IMR-90 (cell line): Measurements from ENCODE around the gene SORBS1. TPM values are rescaled to one million over a fixed set of nuclear protein-coding genes. Genes with fewer than 3 reads are reported as not detected.

ENCODE experiments used
- ATAC-seq: fragments of 200-7000 bp; cut with Tn5 transposase; 2 replicates; pipeline ENCODE4 v1.9.1; 2020; ENCODE audit warnings: low read depth, mild to moderate bottlenecking, moderate library complexity
- BruUV-seq: library from RNA; stranded (reverse); fragments of 400-500 nt; replicated peaks from 2 replicates; lab custom pipeline; 2021; lab: Mats Ljungman, UMichigan
- CTCF ChIA-PET: fragments of 300-600 bp; formaldehyde crosslinking; extraction: SDS; loops from one replicate; lab custom pipeline; 2021; ENCODE audit warnings: antibody characterized with exemption; lab: Yijun Ruan, JAX
- POLR2A ChIA-PET: fragments of 300-600 bp; sonication (Branson Sonifier 250); formaldehyde crosslinking; loops from one replicate; lab custom pipeline; 2022; ENCODE audit warnings: antibody characterized with exemption; ENCODE audit not compliant: unreplicated experiment; lab: Charles Lee
- DNase-seq: peaks from one replicate; pipeline ENCODE4 v3.0.0; 2013
- H2AFZ ChIP-seq: replicated peaks from 2 replicates; pipeline ENCODE3; 2013; ENCODE audit warnings: low read length, mild to moderate bottlenecking; ENCODE audit not compliant: poor library complexity
- H2AK5ac ChIP-seq: 2 replicates; pipeline ENCODE4 v1.6.1; 2013; ENCODE audit warnings: low read depth, low read length, inconsistent platforms
- H2AK9ac ChIP-seq: replicated peaks from 2 replicates; pipeline ENCODE3; 2013; ENCODE audit warnings: mild to moderate bottlenecking, low read depth, low read length, moderate library complexity; ENCODE audit not compliant: poor library complexity
- H2BK120ac ChIP-seq: 2 replicates; pipeline ENCODE4 v1.6.1; 2013; ENCODE audit warnings: low read depth, low read length, inconsistent platforms
- H2BK15ac ChIP-seq: 3 replicates; pipeline ENCODE4 v1.6.1; 2013; ENCODE audit warnings: low read depth, low read length, inconsistent platforms
- H2BK20ac ChIP-seq: 2 replicates; pipeline ENCODE4 v1.6.1; 2013; ENCODE audit warnings: low read depth, mild to moderate bottlenecking, inconsistent platforms, low read length, moderate library complexity
- H2BK5ac ChIP-seq: 2 replicates; pipeline ENCODE4 v1.6.1; 2013; ENCODE audit warnings: mild to moderate bottlenecking, low read depth, low read length, inconsistent platforms; ENCODE audit not compliant: poor library complexity, severe bottlenecking
- H3K14ac ChIP-seq: replicated peaks from 2 replicates; pipeline ENCODE4 v1.6.1; 2013; ENCODE audit warnings: low read depth, low read length, inconsistent platforms
- H3K18ac ChIP-seq: 2 replicates; pipeline ENCODE4 v1.6.1; 2013; ENCODE audit warnings: low read depth, low read length, control low read depth
- H3K23ac ChIP-seq: 2 replicates; pipeline ENCODE4 v1.6.1; 2013; ENCODE audit warnings: low read depth, low read length, inconsistent platforms
- H3K27ac ChIP-seq: 2 replicates; pipeline ENCODE4 v1.5.1; 2013; ENCODE audit warnings: mild to moderate bottlenecking, control low read depth, low read length; ENCODE audit not compliant: insufficient read depth
- H3K27me3 ChIP-seq: 2 replicates; pipeline ENCODE4 v1.6.1; 2013; ENCODE audit warnings: low read length; ENCODE audit not compliant: control insufficient read depth, insufficient read depth
- H3K36me3 ChIP-seq: 2 replicates; pipeline ENCODE4 v1.6.1; 2013; ENCODE audit warnings: low read length, mixed read lengths; ENCODE audit not compliant: control insufficient read depth, insufficient read depth
- H3K4ac ChIP-seq: 2 replicates; pipeline ENCODE4 v1.6.1; 2013; ENCODE audit warnings: low read depth, low read length, inconsistent platforms
- H3K4me1 ChIP-seq: 2 replicates; pipeline ENCODE4 v1.6.1; 2013; ENCODE audit warnings: low read length, mixed read lengths; ENCODE audit not compliant: control insufficient read depth, insufficient read depth
- H3K4me2 ChIP-seq: 2 replicates; pipeline ENCODE4 v1.6.1; 2013; ENCODE audit warnings: low read depth, mild to moderate bottlenecking, control low read depth, low read length, moderate library complexity
- H3K4me3 ChIP-seq: 2 replicates; pipeline ENCODE4 v1.5.1; 2013; ENCODE audit warnings: low read depth, mild to moderate bottlenecking, control low read depth, low read length, moderate library complexity; ENCODE audit not compliant: insufficient read depth
- H3K56ac ChIP-seq: 2 replicates; pipeline ENCODE4 v1.6.1; 2013; ENCODE audit warnings: low read length, inconsistent platforms; ENCODE audit not compliant: insufficient read depth; ENCODE audit errors: extremely low read depth
- H3K79me1 ChIP-seq, 2 experiments: 2 replicates each; pipeline ENCODE4 v1.6.1; 2013; ENCODE audit warnings: low read length in 2 of 2, inconsistent platforms in 1 of 2, low read depth in 1 of 2
- H3K9ac ChIP-seq: 2 replicates; pipeline ENCODE4 v1.6.1; 2013; ENCODE audit warnings: low read depth, low read length, control low read depth
- H3K9me1 ChIP-seq: 2 replicates; pipeline ENCODE4 v1.6.1; 2013; ENCODE audit warnings: low read length, inconsistent platforms; ENCODE audit not compliant: insufficient read depth
- H3K9me3 ChIP-seq: 2 replicates; pipeline ENCODE4 v1.6.1; 2013; ENCODE audit warnings: low read length; ENCODE audit not compliant: control insufficient read depth, insufficient read depth
- H4K20me1 ChIP-seq: 2 replicates; pipeline ENCODE4 v1.6.1; 2013; ENCODE audit warnings: low read length, inconsistent platforms; ENCODE audit not compliant: insufficient read depth
- H4K5ac ChIP-seq: 2 replicates; pipeline ENCODE4 v1.6.1; 2013; ENCODE audit warnings: mild to moderate bottlenecking, low read depth, low read length, control low read depth
- H4K8ac ChIP-seq, 2 experiments: 2 replicates each; pipeline ENCODE4 v1.6.1; 2013; ENCODE audit warnings: low read depth in 2 of 2, low read length in 2 of 2, control low read depth in 1 of 2, inconsistent platforms in 1 of 2
- H4K91ac ChIP-seq: 2 replicates; pipeline ENCODE4 v1.6.1; 2013; ENCODE audit warnings: low read depth, low read length, inconsistent platforms; ENCODE audit not compliant: insufficient read depth
- BHLHE40 ChIP-seq: fragments of 150-350 bp; IDR thresholded peaks from 2 replicates; pipeline ENCODE4 v1.6.1; 2016; ENCODE audit warnings: mild to moderate bottlenecking, low read depth, low read length
- CEBPB ChIP-seq: IDR thresholded peaks from 2 replicates; pipeline ENCODE4 v1.6.1; 2012; ENCODE audit warnings: low read depth, low read length, improper control_type of control experiment
- CHD1 ChIP-seq: IDR thresholded peaks from 2 replicates; pipeline ENCODE4 v1.6.1; 2012; ENCODE audit warnings: low read depth, low read length, improper control_type of control experiment
- ELK1 ChIP-seq: fragments of 150-350 bp; IDR thresholded peaks from 2 replicates; pipeline ENCODE4 v1.6.1; 2016; ENCODE audit warnings: low read depth, mild to moderate bottlenecking, low read length, moderate library complexity, borderline replicate concordance
- FOS ChIP-seq: fragments of 150-350 bp; IDR thresholded peaks from 2 replicates; pipeline ENCODE4 v1.6.1; 2016; ENCODE audit warnings: low read depth, low read length
- RCOR1 ChIP-seq: IDR thresholded peaks from 2 replicates; pipeline ENCODE4 v1.6.1; 2012; ENCODE audit warnings: mild to moderate bottlenecking, low read length, improper control_type of control experiment; ENCODE audit not compliant: insufficient replicate concordance
- RFX5 ChIP-seq: IDR thresholded peaks from 2 replicates; pipeline ENCODE4 v1.8.0; 2012; ENCODE audit warnings: low read depth, mild to moderate bottlenecking, low read length, moderate library complexity
- SMC3 ChIP-seq: fragments of 150-350 bp; IDR thresholded peaks from 2 replicates; pipeline ENCODE4 v1.6.1; 2016; ENCODE audit warnings: low read depth, mild to moderate bottlenecking, antibody characterized with exemption, low read length, moderate library complexity
- USF2 ChIP-seq: fragments of 150-350 bp; IDR thresholded peaks from 2 replicates; pipeline ENCODE4 v1.6.1; 2017; ENCODE audit warnings: mild to moderate bottlenecking, antibody characterized with exemption, low read length, low read depth
- WGBS, 2 experiments: methylation state at CpG; one replicate each; pipeline versions ENCODE4 v1.1.5 to v1.1.7; 2013; ENCODE audit warnings: missing lambda C conversion rate in 2 of 2; ENCODE audit not compliant: insufficient read length in 1 of 2; ENCODE audit errors: extremely low coverage in 2 of 2; 5-methylcytosine and 5-hydroxymethylcytosine counted together
- dilution Hi-C: fragments of 300-500 bp; cut with HindIII; formaldehyde crosslinking; loops from one replicate; pipeline ENCODE4 v1.14.3; 2018; ENCODE audit warnings: low sequenced_read_pairs; ENCODE audit not compliant: unreplicated experiment
- in situ Hi-C: fragments of 300-500 bp; cut with MboI; formaldehyde crosslinking; loops from 3 replicates; pipeline ENCODE4 v1.14.3; 2019; ENCODE audit warnings: low sequenced_read_pairs, inconsistent platforms, mixed read lengths
- intact Hi-C: fragments of 100-400 bp; cut with micrococcal nuclease; formaldehyde crosslinking; loops from 2 replicates; pipeline ENCODE4 v1.10.0; 2022
- polyA plus RNA-seq, 3 experiments: library from polyadenylated mRNA; depleted of rRNA; stranded (reverse); fragments of >200 nt; gene quantifications; 2 replicates each; pipeline ENCODE4 v1.2.3, GENCODE V29; 2012; ENCODE audit warnings: low replicate concordance in 1 of 3
- total RNA-seq: library from RNA; depleted of rRNA; stranded (reverse); fragments of >200 nt; gene quantifications from 2 replicates; pipeline ENCODE4 v1.2.3, GENCODE V29; 2012

The SORBS1 gene
- total and polyA plus RNA-seq, 2 of the 4 experiments (the other 2 are of a cell fraction) = 0.18 to 0.32 TPM

DNA sequence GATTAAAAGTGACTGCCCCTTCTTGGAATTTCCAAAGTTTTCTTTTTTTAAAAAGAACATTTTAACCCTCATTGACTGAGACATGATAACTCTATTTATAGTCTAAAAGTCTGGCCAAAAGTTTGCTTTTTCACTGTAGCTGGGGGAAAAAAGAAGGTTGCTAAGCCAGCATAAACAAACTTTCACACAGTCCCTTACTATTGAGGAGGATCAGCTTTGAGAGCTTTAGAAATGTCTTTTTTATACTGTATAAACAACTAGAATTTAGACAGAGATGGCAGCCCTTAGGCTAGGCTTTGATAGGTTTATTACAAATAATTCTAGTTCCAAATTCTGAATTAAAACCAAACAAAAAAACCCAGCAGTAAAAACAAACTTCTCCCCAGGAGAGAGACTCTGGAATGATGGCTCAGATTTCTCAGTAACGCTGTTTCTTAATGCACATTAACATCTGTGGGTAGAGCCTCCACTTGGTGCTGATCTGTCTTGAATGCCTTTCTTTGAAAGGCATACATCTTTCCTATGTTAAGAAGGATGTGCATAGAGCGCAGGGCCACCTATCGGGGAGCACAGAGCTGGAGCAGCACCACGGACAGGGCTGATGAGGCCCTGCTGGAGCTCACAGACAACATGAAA is 169.5 kb downstream of the SORBS1 start:
- no peak overlapping the region for H4K91ac ChIP-seq
- POLR2A ChIA-PET = interaction anchor here (0.7 kb wide), 1 partner anchor 38 kb away, joined by 10 read pairs; no protein-coding TSS in a partner anchor
- no peak overlapping the region for H3K18ac ChIP-seq
- no peak overlapping the region for H3K14ac ChIP-seq
- intact Hi-C loops = no loop called here
- no peaks in the 10 kb centered on the region for H4K20me1 ChIP-seq
- no peaks in the 10 kb centered on the region for H3K36me3 ChIP-seq
- H2BK120ac ChIP-seq = no peak overlapping the region
- no peak overlapping the region for H2BK20ac ChIP-seq
- no peaks in the 10 kb centered on the region for H3K27me3 ChIP-seq
- H2AK9ac ChIP-seq = no peak overlapping the region
- no peak overlapping the region for H3K9ac ChIP-seq
- no peak overlapping the region for H2AFZ ChIP-seq
- CTCF ChIA-PET = interaction anchor here (1.3 to 1.7 kb wide), 3 partner anchors 17 to 149 kb away, joined by 3 to 7 read pairs (median 3); no protein-coding TSS in a partner anchor
- no peak overlapping the region for H3K4ac ChIP-seq
- no peak overlapping the region for H3K4me3 ChIP-seq
- no TSS peak for BruUV-seq
- H3K9me3 ChIP-seq = no peaks in the 10 kb centered on the region
- H2BK15ac ChIP-seq = no peak overlapping the region
- no peak overlapping the region for H3K27ac ChIP-seq
- H2AK5ac ChIP-seq = no peak overlapping the region
- DNase-seq (peak; percentile 46), ATAC-seq (peak; percentile 96)
- no peak overlapping the region for H3K56ac ChIP-seq
- dilution Hi-C loops = no loop called here
- no peak overlapping the region for H3K23ac ChIP-seq
- no peak overlapping the region for H3K4me2 ChIP-seq
- no peaks in the 10 kb centered on the region for H3K4me1 ChIP-seq
- WGBS, 2 experiments = no CpG with 5 or more reads among the region's 4 CpGs
- H4K8ac ChIP-seq = no peak overlapping the region
- in situ Hi-C loops = no loop called here
- H3K9me1 ChIP-seq = no peaks in the 10 kb centered on the region
- H2BK5ac ChIP-seq = no peak overlapping the region
- H3K79me1 ChIP-seq = no peaks in the 10 kb centered on the region
- TF ChIP-seq RFX5 (no peak), SMC3 (no peak), BHLHE40 (no peak), CHD1 (no peak), FOS (no peak), USF2 (no peak), CEBPB (no peak), RCOR1 (no peak), ELK1 (no peak)
- no peak overlapping the region for H4K5ac ChIP-seq
